Liver (tissue), 3 donors: ENCODE measurements around the gene DDX19B.

Experiments
- CTCF ChIP-seq: fragments of 150-350 bp; IDR thresholded peaks from 2 replicates; pipeline ENCODE4 v1.5.1; 2017; ENCODE audit warnings: improper control_type of control experiment, low read depth, low read length; ENCODE audit not compliant: missing input control
- MAX ChIP-seq: IDR thresholded peaks from 2 replicates; pipeline ENCODE4 v1.6.1; 2016; ENCODE audit warnings: antibody characterized with exemption
- NR2F2 ChIP-seq: IDR thresholded peaks from 2 replicates; pipeline ENCODE4 v1.6.1; 2016; ENCODE audit warnings: antibody characterized with exemption
- RXRA ChIP-seq, 2 donors: IDR thresholded peaks; 2 replicates each; pipeline ENCODE4 v1.6.1; 2017 to 2018; ENCODE audit warnings: antibody characterized with exemption in 2 of 2, mild to moderate bottlenecking in 1 of 2
- YY1 ChIP-seq: IDR thresholded peaks from 2 replicates; pipeline ENCODE4 v1.6.1; 2016; ENCODE audit warnings: antibody characterized with exemption, mild to moderate bottlenecking
- donor health status: healthy.
- donor health status: healthy.

GRCh38 chr16:70374213-70374612, 75.2 kb downstream of the DDX19B start:
- TF ChIP-seq NR2F2 (no peak), RXRA (IDR thresholded peaks at IDR 0.05) (no peak), CTCF (no peak), YY1 (no peak), MAX (no peak)
